Measurements from ENCODE around the gene TIAM1.

The TIAM1 gene

GRCh38 chr21:31345136-31345535, 1.1 kb upstream of the TIAM1 start:
- TF ChIP-seq GATA2 (IDR thresholded peaks at IDR 0.05; ENCODE audit: low read depth, low read length) (no peak), GATA3 (IDR thresholded peaks at IDR 0.05; ENCODE audit: low read depth, low read length) (no peak)

- no peak for TF ChIP-seq GATA3 (IDR thresholded peaks at IDR 0.05; ENCODE audit: low read depth, low read length)
- TF ChIP-seq GATA2 (IDR thresholded peaks at IDR 0.05; ENCODE audit: low read depth, low read length): no peak
Measured at GRCh38 chr21:31343030-31343510, 991 bp downstream of the TIAM1 start.

- TF ChIP-seq GATA3 (IDR thresholded peaks at IDR 0.05; ENCODE audit: low read depth, low read length): no peak
- TF ChIP-seq GATA2 (IDR thresholded peaks at IDR 0.05; ENCODE audit: low read depth, low read length): no peak
Measured at GRCh38 chr21:31342348-31342747, 1.7 kb downstream of the TIAM1 start.

GRCh38 chr21:31340942-31341487, 3.0 kb downstream of the TIAM1 start:
- TF ChIP-seq GATA2 (IDR thresholded peaks at IDR 0.05; ENCODE audit: low read depth, low read length): no peak
- TF ChIP-seq GATA3 (IDR thresholded peaks at IDR 0.05; ENCODE audit: low read depth, low read length): no peak

- no peak for TF ChIP-seq GATA2 (IDR thresholded peaks at IDR 0.05; ENCODE audit: low read depth, low read length)
- TF ChIP-seq GATA3 (IDR thresholded peaks at IDR 0.05; ENCODE audit: low read depth, low read length): no peak
Measured at GRCh38 chr21:31340514-31340913, 3.5 kb downstream of the TIAM1 start.

- TF ChIP-seq GATA2 (IDR thresholded peaks at IDR 0.05; ENCODE audit: low read depth, low read length) (no peak), GATA3 (IDR thresholded peaks at IDR 0.05; ENCODE audit: low read depth, low read length) (no peak)
Measured at GRCh38 chr21:31339721-31340120, 4.3 kb downstream of the TIAM1 start.

- TF ChIP-seq GATA2 (IDR thresholded peaks at IDR 0.05; ENCODE audit: low read depth, low read length) (no peak), GATA3 (IDR thresholded peaks at IDR 0.05; ENCODE audit: low read depth, low read length) (no peak)
Measured at GRCh38 chr21:31338908-31339368, 5.1 kb downstream of the TIAM1 start.

GRCh38 chr21:31337996-31338907, 5.8 kb downstream of the TIAM1 start:
- TF ChIP-seq GATA2 (IDR thresholded peaks at IDR 0.05; ENCODE audit: low read depth, low read length): no peak
- no peak for TF ChIP-seq GATA3 (IDR thresholded peaks at IDR 0.05; ENCODE audit: low read depth, low read length)

GRCh38 chr21:31337086-31337485, 7.0 kb downstream of the TIAM1 start:
- TF ChIP-seq GATA3 (IDR thresholded peaks at IDR 0.05; ENCODE audit: low read depth, low read length): no peak
- TF ChIP-seq GATA2 (IDR thresholded peaks at IDR 0.05; ENCODE audit: low read depth, low read length): no peak

- no peak for TF ChIP-seq GATA3 (IDR thresholded peaks at IDR 0.05; ENCODE audit: low read depth, low read length)
- TF ChIP-seq GATA2 (IDR thresholded peaks at IDR 0.05; ENCODE audit: low read depth, low read length): no peak
Measured at GRCh38 chr21:31336739-31337040, 7.4 kb downstream of the TIAM1 start.

- TF ChIP-seq GATA3 (IDR thresholded peaks at IDR 0.05; ENCODE audit: low read depth, low read length) (no peak), GATA2 (IDR thresholded peaks at IDR 0.05; ENCODE audit: low read depth, low read length) (no peak)
Measured at GRCh38 chr21:31335957-31336738, 7.9 kb downstream of the TIAM1 start.

- TF ChIP-seq GATA3 (IDR thresholded peaks at IDR 0.05; ENCODE audit: low read depth, low read length) (no peak), GATA2 (IDR thresholded peaks at IDR 0.05; ENCODE audit: low read depth, low read length) (no peak)
Measured at GRCh38 chr21:31334648-31335121, 9.4 kb downstream of the TIAM1 start.

- TF ChIP-seq GATA3 (IDR thresholded peaks at IDR 0.05; ENCODE audit: low read depth, low read length): no peak
- TF ChIP-seq GATA2 (IDR thresholded peaks at IDR 0.05; ENCODE audit: low read depth, low read length): no peak
Measured at GRCh38 chr21:31332525-31332924, 11.5 kb downstream of the TIAM1 start.

- TF ChIP-seq GATA3 (IDR thresholded peaks at IDR 0.05; ENCODE audit: low read depth, low read length): no peak
- no peak for TF ChIP-seq GATA2 (IDR thresholded peaks at IDR 0.05; ENCODE audit: low read depth, low read length)
Measured at GRCh38 chr21:31331231-31331630, 12.8 kb downstream of the TIAM1 start.

Data from SH-SY5Y (cell line).